GM12864 (cell line): ENCODE data around the gene AHCTF1.
"Not testable (repeated sequence)": the region's sequence is repeated elsewhere in the genome, so short reads cannot be mapped to it uniquely, and the experiment has no call there.

Source experiments
- DNase-seq: peaks from one replicate; pipeline ENCODE4 v3.0.0-alpha.2; 2011; ENCODE audit warnings: low read depth
- H3K4me3 ChIP-seq: 2 replicates; pipeline ENCODE4 v1.5.1; 2011; ENCODE audit warnings: mild to moderate bottlenecking, low read depth, low read length, control low read depth
- CTCF ChIP-seq: IDR thresholded peaks from 2 replicates; pipeline ENCODE4 v1.5.1; 2011; ENCODE audit warnings: low read depth, mild to moderate bottlenecking, moderate library complexity, low read length, control low read depth, inconsistent platforms; ENCODE audit errors: missing control alignments

The AHCTF1 gene

GRCh38 chr1:246875041-246876026 lies 56.4 kb downstream of the AHCTF1 start:
- no peak overlapping the region for H3K4me3 ChIP-seq
- DNase-seq: peak; percentile 10
- no peak for TF ChIP-seq CTCF

GRCh38 chr1:246865921-246866320 lies 65.8 kb downstream of the AHCTF1 start:
- H3K4me3 ChIP-seq: no peak overlapping the region
- no peak for TF ChIP-seq CTCF
- DNase-seq: no peak

- H3K4me3 ChIP-seq, DNase-seq: not testable (repeated sequence)
These were observed 68.0 kb downstream of the AHCTF1 start for GRCh38 chr1:246863791-246864190.

- no peak overlapping the region for H3K4me3 ChIP-seq
- no peak for TF ChIP-seq CTCF
- DNase-seq: no peak
These were observed 71.3 kb downstream of the AHCTF1 start for GRCh38 chr1:246860401-246860800.

- TF ChIP-seq CTCF: no peak
- no peak overlapping the region for H3K4me3 ChIP-seq
- no peak for DNase-seq
These were observed 75.4 kb downstream of the AHCTF1 start for GRCh38 chr1:246856371-246856770.

GRCh38 chr1:246850640-246851039 lies 81.1 kb downstream of the AHCTF1 start:
- H3K4me3 ChIP-seq, DNase-seq: not testable (repeated sequence)

- no peak overlapping the region for H3K4me3 ChIP-seq
- no peak for DNase-seq
- TF ChIP-seq CTCF: no peak
These were observed 87.9 kb downstream of the AHCTF1 start for GRCh38 chr1:246843876-246844275.

GRCh38 chr1:246840761-246841160 lies 91.0 kb downstream of the AHCTF1 start:
- not testable (repeated sequence) for DNase-seq, H3K4me3 ChIP-seq
